DMS53 treated with DMSO at 0.1 percent for 48 hours (cell line): ENCODE data around the gene NXNL2.

Source experiments
- DNase-seq: peaks from one replicate; lab custom pipeline; 2025; ENCODE audit not compliant: unreplicated experiment; lab: John Stamatoyannopoulos, UW

NXNL2 gene

DNA sequence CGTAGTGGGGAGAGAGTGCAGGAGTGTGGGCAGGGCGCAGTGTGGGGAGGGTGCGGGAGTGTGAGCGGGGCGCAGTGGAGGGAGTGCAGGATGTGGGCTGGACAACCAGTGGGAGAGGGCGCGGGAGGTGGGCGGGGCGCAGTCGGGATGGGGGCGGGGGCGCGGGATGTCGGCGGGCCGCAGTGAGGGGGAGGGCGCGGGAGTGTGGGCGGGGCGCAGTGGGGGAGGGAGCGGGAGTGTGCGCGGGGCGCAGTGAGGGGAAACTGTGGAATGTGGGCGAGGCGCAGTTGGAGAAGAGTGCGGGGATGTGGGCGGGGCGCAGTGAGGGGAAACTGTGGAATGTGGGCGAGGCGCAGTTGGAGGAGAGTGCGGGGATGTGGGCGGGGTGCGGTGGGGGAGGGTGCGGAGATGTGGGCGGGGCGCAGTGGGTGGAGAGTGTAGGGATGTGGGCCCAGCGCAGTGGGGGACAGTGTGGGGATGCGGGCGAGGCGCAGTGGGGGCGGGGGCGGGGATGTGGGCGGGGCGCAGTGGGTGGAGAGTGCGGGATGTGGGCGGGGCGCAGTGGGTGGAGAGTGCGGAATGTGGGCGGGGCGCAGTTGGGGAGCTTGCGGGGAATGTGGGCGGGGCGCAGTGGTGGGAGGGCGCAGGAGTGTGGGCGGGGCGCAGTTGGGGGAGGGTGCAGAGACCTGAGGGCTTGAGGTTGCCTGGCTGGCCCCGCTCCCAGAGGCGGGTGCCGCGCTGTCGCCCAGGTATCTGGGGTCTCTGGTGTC, at the start of gene NXNL2:
Gene NXNL2 (plus strand): TSS at position 723 of the 770 bp plus-strand sequence. CDS start 257 bp downstream, outside the sequence.
- DNase-seq: no peak

DNA sequence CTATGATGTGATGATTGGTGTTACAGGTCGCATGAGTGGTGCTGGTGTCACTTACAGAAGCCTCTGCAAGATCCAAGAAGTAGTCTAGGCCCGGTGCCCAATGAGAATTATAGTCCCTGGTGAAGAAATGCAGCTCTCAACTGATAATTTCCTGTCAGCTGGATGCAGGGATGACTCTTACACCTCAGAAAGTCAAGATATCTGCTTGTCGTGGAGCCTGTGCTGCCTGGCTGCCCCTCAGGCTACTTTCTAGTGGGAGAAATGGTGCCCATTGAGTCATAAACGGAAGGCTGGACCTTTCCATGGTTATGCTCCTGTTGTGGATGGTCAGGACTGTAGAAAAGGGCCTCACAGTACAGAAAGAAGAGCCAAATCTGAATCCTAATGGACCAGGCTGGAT, 46.8 kb upstream of the NXNL2 start:
- no peak for DNase-seq

DNA sequence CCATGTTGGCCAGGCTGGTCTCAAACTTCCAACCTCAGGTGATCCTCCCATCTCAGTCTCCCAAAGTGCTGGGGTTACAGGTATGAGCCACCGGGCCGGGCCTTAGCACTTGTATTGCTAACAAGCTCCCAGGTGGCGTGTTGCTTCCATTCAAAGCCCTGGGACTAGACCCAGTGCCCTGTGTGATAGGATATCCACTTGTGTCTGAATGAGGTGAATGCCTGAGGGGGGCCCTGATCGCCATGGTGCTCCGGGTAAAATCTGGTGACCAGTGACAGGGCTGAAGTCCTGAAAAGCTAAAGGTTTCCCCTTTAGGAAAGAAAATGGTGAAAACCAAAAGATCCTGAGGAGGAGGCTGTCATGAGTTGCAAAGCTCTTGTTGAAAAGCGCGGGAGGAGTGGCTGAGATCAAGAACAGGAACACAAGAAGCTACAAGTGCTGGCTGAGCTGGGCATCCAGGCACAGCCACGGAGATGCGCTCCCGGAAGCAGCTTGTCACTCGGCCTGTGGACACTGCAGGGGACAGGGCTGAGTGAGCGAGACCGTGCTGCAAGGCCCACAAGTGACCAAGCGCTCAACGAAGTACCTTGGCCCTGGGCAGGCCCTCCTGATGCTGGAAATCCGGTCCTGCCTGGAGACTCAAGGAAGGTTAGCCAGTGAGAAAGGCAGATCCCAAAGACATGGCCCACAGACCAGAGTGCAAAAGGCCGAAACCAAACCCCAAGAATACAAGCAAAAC, 39.8 kb upstream of the NXNL2 start:
- no peak for DNase-seq

DNA sequence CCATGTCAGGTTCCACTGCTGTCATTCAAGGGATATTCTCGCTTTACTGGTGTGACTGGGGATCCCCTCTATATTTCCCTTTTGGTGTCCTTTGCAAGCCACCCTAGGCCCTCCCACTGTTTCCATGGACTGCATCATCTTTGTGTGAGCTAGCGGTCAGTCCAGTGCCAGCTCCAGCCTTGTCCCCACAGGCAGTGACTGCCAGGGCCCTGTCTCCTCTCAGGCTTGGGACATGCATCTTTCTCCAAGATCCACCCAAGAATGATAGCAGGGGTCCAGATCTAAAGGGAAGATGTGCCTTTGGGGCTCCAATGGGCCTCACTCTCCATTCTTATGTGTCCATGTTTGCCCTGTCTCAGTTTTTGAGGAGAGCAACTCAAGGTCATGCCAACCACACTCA, 37.8 kb upstream of the NXNL2 start:
- DNase-seq: no peak

DNA sequence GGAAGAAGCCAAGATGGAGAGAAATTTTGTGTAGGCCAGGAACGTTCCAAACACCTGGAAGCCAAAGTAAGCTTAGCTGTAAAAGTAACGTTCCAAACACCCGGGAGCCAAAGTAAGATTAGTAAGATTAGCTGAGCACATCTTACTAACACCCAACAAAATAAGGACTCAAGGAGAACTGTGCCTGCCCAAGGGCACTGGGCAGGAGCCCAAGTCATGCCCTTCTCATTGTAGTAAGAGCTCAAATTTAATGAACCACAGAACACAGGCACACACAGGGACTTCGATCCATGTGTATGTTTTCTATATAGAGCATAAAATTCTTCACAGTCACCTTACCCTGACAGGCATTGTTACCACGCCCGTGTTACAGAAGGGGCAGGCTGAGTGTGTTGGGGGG, 36.1 kb upstream of the NXNL2 start:
- no peak for DNase-seq

DNA sequence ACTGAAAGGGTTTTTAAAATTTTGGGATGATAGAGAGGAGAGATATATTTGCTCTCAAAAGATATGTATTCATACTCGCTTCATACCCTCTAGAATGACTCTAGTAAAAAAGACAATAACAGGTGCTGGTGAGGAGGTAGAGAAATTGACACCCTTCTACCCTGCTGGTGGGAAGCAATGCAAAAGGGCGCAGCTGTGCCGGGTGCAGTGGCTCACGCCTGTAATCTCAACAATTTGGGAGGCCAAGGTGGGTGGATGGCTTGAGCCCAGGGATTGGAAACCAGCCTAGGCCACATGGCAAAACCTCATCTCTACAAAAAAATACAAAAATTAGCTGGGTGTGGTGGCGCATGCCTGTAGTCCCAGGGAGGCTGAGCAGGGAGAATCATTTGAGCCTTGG, 33.9 kb upstream of the NXNL2 start:
- DNase-seq: no peak

DNA sequence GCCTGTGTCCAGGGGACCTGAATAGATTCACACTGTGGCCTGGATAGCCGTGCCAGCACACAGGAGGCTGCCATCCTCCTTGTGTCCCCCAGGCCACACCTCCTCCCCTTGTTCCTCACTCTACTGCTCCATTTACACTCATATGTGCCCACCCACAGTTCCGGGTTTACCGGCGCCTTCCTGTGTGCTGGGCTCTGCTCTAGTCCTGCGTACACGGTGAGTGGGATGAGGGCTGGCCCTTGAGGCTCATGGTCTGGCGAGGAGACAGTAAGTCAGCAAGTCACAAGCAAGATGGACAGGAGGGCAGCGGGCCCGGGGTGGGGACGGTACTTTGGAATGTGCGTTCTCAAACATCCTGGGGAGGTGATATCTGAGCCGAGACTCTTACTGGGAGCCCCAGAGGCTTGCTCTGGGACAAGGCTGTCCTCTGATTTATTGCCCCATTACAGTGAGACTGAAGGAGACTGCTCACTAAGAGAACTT, 32.4 kb upstream of the NXNL2 start:
- DNase-seq: no peak

DNA sequence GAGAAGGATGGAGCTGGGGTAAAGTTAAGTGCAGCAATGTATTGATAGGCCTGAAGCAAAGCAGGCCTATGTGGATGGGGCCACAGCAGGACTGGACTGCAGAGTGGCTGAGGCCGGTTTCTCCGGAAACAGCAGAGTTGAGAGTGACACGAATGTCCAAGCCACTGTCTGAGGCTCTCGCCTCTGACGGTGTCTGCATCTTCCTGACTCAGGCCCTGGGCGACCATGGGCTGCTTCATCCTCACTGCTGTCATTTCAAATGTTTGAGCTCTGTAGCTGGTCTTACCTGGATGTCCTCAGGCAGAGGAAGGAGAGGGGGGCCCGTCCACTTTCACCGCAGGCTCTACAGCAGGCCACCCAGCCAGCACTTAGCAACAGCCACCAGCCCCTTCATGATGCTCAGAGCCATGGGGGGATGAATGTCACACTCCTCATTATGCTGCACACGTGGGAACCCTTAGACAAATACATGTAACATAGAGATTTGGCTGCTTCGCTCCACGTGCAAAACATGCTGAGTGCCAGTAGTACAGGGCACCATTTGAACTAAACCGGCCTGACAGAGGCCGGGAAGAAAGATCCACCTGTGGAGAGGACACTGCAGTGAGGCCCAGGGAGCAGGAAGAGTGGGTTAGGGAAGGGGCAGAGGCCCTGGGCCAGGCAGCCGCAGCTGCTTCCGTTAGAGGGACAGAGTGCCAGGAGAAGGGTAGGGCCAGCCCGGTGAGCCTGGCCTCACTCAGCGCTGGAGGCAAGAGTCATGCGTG, 31.7 kb upstream of the NXNL2 start:
- DNase-seq: no peak

DNA sequence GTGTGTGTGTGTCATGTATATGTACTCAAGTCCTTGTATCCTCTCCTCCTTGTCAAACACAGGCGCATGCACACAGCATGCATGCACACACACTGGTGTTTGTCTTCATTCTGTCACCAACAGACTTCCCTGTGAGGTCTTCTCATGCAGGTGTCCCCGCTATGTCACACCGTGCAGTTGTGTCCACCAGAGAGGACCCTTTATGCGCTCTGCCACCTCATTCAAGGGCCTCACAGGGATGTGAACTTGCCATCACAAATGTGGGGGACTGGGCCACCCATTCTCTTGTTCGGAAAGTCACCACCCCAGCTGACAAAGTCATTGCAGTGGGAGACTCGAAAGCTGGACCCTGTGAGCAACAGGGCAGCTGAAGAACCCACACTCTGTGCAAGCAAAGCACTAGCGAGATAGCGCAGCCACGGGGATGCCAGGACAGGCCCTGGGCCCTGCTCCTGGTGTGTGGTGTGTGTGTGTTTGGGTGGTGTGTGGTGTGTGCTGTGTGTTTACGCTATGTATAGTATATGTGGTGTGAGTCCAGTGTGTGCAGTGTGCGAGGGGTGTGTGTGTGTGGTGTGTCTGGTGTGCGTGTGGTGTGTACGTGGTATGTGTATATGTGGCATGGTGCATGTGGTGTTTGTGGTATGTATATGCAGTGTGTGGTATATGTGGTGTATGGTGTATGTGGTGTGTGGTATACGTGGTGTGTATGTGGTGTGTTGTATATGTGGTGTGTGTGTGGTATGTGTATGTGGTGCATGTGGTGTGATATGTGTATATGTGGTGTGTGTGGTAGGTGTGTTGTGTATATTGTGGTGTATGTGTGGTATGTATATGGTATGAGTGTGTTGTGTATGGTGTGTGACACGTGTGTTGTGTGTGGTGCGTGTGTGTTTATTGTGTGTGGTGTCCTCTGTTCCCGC, 30.9 kb upstream of the NXNL2 start:
- no peak for DNase-seq

DNA sequence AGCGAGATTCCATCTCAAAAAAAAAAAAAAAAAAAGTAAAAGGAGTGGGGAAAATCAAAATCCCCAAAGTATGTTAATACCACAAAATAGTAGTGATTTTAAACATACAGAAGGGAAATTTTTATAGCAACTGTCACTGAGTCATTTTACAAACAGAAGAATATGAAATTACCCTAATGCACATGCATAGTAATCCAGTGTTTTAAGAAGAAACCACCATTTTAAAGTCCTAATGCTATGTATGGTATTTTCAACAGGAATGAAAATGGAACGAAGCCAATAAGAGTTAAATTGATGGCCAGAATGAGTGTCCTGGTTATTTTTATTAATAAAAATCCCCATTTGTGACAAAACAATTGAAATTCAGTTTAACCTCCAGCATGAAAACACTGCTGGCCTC, 26.7 kb upstream of the NXNL2 start:
- no peak for DNase-seq

DNA sequence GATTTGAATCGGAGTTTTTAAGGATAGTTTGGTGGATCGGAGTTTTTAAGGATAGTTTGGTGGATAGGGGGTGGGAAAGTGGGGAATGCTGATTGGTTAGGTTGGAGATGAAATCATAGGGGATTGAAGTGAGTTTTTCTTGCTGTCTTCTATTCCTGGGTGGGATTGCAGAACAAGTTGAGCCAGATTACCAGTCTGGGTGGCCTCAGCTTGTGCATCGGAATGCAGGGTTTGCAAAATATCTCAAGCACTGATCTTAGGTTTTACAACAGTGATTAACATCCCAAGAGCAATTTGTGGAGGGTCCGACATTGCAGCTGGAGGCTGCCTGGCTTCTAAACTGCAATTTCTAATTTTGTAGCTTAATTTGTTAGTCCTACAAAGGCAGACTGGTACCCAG, 23.1 kb upstream of the NXNL2 start:
- no peak for DNase-seq

DNA sequence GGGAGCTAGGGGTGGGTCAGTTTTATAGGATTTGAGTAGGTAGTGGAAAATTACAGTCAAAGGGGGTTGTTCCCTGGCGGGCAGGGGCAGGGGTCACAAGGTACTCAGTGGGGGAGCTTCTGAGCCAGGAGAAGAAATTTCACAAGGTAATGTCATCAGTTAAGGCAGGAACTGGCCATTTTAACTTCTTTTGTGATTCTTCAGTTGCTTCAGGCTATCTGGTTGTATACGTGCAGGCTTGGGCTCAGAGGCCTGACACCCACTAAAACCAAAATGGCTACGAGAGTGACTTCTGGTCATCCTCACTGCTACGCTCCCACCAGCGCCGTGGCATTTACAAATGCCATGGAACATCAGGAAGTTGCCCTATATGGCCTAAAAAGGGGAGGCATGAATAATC, 20.7 kb upstream of the NXNL2 start:
- DNase-seq: no peak

DNA sequence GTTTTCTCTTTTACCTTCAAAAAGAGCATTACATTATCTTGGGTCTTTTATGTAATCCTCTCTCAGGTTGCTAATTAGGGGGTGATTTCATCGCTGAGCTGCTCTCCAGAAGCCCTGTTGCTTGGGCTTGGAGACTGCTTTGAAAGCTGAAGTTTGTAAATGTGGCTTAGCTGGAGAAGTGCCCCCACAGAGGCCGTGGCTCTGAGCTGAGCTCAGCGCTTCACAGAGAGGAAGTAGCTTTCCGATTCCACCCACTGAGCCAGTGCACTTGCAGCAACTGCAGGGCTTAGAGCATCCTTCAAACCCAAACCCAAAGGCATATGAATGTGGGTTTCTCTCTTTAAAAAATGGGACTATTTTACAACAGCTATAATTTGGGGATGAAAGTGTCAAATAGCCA, 13.7 kb upstream of the NXNL2 start:
- no peak for DNase-seq

DNA sequence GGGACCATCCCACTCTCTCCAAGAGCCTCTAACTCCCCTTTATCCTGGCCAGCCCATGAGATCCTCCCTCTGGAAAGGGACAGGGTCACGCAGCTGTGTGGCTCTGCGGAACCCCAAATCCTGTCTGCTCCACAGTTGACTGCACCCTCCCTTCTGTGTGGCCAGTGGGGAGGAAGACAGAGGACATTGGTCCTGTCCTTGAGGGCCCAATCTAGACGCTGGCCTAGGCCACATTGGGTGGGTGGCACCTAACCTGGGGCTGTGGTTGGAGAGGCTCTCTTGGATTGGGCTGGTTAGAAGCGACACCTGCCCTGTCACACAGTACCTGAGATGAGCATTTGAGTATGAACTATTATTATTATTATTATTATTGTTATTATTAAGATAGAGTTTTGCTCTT, 12.6 kb upstream of the NXNL2 start:
- DNase-seq: no peak

DNA sequence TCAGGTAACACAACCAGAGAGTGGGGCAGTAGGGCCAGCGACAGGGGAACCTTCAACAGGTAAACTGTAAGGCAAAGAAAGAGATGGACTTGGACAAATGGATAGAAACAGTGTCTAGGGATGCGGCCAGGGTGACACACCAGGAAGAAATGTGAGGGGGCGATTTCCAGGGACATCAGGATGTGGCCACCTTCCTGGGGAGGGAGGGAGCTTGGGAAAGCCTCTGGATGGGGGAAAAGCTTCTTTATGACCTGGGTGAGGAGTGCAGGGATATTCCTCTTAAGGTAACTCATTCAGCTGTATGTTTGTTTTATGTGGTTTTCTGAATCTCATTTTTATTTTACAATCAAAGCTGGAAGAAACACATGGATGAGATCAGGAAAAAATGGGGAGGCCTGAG, 11.9 kb upstream of the NXNL2 start:
- DNase-seq: no peak

DNA sequence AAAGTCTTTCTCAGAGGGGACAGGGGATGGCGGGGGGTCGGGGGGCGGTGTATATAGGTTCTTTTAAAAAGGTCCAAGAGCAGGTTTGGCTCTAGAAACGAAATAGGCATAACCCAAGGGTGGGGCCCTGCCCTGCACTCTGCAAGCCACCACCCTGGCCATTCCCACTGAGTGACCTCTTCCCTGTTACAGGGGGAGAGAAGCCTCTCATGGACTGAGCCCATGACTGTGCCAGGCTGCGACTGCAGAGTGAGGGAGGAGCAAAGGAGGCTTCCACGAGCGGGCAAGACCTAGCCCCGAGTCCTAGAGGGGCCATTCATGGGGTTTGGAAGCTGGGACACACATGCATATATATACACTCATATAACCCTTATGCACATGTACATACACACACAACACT, 10.1 kb upstream of the NXNL2 start:
- DNase-seq: no peak

DNA sequence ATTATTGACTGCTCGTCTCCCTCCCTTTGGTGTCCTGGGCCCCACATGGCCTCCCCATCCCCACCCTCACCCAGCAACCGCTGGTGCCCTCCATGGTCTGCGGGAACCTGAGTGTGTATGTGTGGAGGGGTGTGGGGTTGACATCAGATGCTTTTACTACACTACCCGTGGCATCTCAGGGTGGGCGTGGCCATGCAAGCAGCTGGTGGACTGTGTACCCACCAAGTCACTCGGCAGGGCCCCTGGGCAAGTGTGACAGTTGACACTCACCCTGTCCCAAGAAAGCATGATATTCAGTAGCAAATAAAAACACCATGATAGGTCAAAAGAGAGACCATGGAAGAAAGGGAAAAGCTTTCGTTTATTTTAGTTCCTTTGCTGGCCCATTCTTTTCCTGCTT, 7.4 kb upstream of the NXNL2 start:
- no peak for DNase-seq

DNA sequence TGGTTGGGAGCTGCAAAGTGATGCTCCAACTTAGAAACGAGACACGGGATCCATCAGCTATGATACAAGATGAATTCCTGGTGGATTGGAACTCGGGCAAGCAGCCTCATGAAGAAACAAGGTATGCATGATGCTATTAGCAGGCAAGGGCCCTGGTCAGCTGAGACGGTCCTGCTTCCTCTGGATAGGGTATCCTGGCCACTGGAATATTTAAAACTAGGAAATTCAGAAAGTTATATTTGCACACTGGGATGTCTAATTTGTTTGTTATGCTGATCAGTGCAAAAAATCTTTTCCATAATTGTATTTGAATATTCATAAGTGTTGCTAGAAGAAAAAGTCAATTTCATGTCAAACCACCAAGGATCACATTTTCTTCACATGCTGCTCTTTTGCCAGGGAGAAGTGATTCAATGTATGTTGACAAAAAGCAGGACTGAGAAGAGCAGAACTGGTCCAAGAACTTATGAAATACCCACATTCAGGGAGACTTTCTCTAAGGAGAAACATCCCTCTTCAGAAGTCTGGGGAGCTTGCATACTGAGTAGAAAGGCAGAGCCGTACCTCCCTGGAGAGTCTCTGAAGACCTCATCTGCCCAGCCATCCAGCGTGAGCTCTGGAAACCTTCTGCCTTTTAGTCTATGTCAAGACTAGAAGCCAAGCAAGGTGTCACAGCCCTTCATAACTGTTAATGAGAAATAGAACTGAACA, 6.7 kb upstream of the NXNL2 start:
- no peak for DNase-seq

DNA sequence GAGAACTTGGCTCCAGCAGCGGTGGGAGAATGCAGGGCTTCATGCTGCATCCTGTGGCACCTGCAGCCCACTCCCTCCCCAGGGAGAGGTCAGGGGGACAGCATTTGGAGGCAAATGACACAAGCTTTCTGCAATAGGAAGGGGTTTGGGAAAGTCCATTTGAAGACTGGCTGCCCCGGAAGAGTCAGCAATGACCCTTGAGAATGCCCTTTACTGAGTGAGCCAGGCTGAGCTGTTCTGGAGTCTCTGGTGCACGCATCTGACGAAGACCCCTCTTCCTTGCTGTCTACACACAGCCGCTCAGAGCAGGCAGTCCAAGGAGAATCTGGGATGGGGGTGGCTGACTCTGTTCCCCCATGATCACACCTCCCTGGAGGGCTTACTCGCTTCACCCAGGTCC, 5.5 kb upstream of the NXNL2 start:
- DNase-seq: no peak

DNA sequence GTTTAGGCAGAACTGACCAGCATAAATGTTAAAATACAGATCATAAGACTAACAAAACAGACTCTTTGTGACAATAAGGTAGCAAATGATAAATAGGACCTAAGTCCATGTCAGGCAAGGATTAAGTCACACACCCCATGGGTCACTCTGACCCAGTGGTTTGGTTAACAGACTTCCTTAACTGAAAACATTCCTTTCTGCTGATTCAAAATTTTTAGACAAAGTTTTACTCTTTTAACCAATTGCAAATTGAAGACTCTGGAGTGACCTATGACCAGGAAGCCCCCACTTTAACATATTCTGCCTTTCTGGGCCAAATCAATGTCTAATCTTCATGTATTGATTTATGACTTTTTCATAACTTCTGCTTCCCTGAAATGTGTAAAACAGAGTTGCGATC, 4.9 kb upstream of the NXNL2 start:
- no peak for DNase-seq
